Pericardium fibroblast (primary cell): Measurements from ENCODE around the gene CPT1C. TPM values are rescaled to one million over a fixed set of nuclear protein-coding genes. Genes with fewer than 3 reads are reported as not detected.

Source experiments
- total RNA-seq: library from RNA; depleted of rRNA; stranded (reverse); fragments of >200 nt; gene quantifications from 2 replicates; pipeline ENCODE4 v1.2.3, GENCODE V29; 2015

The CPT1C gene
- 11.0 and 14.8 TPM in 2 replicates for total RNA-seq

DNA sequence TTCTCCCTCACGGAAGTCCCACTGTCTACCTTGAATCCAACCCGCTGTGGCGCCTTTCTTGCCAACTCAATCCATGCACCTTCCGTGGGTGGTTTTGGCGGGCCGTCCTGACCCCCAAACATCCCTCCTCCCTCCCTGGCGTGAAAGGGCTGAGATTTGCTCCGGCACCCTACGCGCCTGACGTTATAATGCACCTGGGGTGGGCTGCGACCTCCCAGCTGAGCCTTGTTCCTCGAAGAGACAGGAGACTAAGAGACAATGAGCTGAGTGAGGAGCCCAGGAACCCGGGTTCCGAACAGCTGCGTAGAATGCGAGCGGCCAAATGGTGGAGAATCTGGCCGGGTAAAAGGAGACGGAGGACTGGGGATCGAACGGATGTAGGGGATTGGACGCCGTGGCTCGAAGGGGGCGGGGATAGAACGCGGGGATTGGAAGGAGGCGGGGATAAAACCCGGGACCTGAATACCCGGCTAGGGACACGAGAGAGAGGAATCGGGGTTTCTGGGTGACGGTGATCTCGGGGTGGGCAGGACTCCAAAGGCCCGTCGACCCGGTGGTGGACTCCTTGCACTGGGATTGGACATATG, at the start of gene CPT1C:
Gene CPT1C (plus strand): TSS at position 461 of the 587 bp plus-strand sequence. CDS start 1,137 bp downstream, outside the sequence.

DNA sequence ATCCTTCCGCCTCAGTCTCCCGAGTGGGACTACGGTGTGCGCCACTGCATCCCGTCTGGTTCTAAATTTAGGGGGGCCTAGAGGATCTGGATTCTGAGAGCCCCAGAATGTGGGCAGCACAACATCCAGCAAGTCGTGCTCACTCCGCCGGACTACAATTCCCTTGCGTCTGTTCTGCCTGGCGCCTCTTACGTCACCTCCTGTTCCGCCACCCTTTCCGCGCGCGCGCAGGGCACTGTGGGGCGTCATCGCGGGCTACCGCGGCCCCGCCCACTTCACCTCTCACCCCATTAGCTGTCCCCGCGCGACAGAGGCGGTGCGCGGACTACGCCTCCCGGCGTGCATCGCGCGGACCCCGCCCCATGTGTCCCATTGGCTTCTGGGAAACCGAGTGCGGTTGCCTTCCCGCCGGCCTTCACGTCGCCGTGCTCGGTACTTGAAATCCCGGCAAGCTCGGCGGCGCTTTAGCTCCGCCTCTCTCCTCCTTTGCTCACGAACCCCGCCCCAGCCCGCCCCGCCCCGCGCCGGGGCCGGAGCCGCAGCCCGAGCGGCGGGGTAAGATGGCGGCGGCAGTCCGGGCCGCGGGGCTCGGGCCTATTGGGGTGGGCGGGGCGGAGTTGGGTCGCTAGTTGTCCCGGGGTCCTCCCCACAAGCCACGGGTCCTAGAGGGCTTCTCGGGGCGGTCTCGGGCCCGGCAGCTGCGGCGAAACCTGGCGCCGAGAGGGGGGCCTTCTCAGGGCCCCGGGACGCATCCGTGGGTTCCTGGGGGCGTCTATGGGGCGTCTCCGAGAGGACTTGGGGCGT, 49.0 kb upstream of the CPT1C start, which contains the start of gene SCAF1:
Gene SCAF1 (plus strand): TSS at position 522 of the 804 bp plus-strand sequence. CDS start 2,818 bp downstream, outside the sequence.

DNA sequence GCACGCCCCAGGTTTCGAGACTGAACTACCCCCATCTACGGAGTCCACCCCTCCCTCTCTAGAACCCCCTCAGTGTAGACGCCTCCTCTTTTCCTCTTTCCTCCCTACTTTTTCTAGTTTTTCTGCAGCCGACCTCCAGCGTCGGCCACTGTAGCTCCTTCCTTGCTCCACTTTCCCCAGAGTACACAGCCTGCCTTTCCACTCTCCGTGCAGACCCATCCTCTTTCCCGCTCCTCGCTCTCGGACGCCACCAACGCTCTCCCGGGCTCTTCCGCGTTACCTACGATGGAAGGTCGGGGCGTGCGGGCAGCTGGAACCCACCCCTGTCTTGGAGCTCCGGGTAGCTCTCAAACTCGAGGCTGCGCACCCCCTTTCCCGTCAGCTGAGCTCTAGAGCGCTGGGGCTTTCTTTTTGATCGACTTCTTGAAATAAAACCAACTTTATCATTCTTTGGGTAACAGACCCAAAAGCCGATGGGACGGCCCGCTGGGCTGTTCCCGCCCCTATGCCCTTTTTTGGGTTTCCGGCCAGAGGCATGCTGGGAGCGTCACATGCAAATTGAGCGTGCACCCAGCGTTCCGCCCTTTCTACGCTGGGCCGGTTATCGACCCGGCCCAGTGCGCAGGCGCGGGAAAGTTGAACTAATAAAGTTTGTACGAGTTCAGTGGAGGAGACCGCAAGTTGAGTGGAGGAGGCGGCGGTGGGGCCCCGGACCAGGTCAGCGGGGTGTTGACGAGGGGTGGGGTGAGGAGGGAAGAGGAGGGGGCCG, 25.4 kb upstream of the CPT1C start, which contains the start of the genes BCL2L12 and IRF3:
Gene BCL2L12 (plus strand): TSS at position 583 of the 769 bp plus-strand sequence. CDS start 760 bp downstream, outside the sequence.
Gene IRF3 (minus strand): TSS at position 507 of the 769 bp plus-strand sequence. CDS start 1,019 bp downstream, outside the sequence.

DNA sequence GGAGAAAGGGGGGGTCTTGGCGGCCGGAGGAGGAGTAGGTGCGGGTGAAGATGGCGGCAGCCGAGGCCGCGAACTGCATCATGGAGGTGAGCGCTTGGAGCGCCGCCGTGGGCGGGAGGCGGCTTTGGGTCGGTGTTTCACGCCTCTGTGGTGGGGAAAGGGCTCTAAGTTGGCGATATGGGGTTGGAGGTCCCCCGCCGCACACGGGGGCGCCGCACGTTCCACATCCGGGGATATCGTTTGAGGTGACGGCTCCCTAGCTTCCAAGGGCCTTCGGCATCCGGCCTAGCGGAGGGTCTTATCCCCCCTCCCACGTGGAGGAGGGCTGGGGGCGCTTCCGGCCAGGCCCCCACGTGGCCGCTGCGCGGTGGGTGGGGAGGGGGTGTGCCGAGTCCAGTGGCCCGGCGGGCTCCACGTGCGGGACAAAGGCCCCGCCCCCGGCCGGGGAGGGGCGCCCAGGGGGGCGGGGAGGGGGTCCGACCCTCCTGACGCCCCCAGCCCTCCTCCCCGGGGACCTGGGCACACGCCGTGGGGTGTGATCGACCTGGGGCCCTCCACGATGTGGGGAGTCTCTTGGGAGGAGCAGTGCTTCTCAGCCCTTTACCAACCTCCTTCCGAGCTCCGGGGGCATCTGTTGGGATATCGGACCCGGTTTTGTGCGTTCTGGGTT, 13.6 kb upstream of the CPT1C start, which contains the start of gene PRMT1:
Gene PRMT1 (plus strand): TSS at position 41 of the 670 bp plus-strand sequence. CDS start 10 bp downstream, at position 51.

DNA sequence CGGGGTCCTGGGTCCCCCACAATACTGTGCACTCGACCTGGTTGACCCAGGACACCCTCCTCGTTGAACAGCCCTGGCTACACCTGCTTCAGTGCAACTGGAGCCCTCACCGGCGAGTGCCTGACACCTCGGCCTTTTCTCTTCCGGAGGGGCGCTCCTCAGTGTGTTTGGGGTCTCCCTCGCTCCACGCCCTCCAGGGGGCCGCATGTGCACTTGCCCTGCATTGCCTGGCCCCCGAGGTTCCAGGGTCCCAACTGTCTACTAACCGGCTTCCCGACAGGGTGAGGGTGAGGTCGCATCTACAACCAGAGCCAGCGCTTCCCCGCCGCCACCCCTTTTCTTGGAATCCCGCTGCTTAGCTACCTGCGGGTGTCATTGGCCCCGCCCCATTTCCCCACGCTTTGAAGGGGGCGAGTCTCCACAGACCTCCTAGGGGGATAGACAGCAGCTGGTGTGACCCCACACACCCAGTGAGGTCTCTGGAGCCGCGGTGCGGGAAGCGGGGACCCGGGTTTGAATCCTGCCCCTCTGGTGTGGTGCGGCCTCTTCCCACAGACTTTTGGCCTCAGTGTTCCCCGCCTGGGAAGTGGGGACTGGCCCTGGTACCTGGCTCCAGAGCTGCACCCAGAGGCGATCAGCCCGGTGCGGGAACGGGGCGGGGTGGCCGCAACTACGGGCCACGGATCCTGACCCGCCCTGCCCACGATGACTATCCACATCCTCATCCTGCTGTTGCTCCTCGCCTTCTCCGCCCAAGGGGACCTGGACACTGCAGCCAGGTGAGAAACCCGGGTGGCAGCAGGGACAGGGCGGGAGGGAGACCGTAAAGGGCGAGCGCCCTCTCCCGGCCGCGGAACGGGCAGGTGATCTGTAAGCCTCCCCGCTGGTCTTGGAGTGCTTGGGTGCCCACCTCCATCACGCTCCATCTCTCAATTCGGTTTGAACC, 1.5 kb upstream of the CPT1C start, which contains the start of gene ADM5:
Gene ADM5 (plus strand): TSS at position 462 of the 946 bp plus-strand sequence. CDS start 244 bp downstream, at position 706.

DNA sequence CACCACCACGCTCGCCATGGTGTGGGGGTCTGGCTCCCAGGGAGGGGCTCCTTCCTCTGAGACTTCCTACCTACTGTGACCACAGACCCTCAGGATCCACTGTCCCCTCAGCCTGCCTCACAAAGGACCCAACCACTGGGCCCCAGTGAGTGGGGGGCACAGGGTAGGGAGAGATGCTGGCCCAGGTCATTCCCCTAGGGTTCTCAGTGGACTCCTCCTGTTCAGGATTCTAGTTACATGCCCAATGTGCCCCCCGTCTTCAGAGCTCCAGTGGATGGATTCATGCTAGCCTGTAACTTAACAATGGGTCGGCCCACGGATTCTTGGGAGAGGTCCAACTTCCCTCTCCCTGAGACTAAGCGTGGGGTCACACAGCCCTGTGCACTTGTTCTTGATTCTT, 72.3 kb downstream of the CPT1C start, which contains the start of gene TSKS:
Gene TSKS (minus strand): TSS at position 77 of the 400 bp plus-strand sequence. CDS start 59 bp downstream, at position 18.

Other genes with a start within 250 kb of the CPT1C start
- not detected in 2 replicates for gene SLC17A7, start 249.6 kb upstream of the CPT1C start, total RNA-seq
- gene PIH1D1, start 239.3 kb upstream of the CPT1C start, total RNA-seq = 52.9 and 75.9 TPM in 2 replicates
- 25.3 and 36.2 TPM in 2 replicates for gene ALDH16A1, start 237.9 kb upstream of the CPT1C start, total RNA-seq
- 2.6 and 3.3 TPM in 2 replicates for gene FLT3LG, start 216.9 kb upstream of the CPT1C start, total RNA-seq
- 4,979 and 5,980 TPM in 2 replicates for gene RPL13A, start 203.5 kb upstream of the CPT1C start, total RNA-seq
- gene RPS11, start 194.7 kb upstream of the CPT1C start, total RNA-seq = 4,757 and 6,131 TPM in 2 replicates
- gene FCGRT, start 178.5 kb upstream of the CPT1C start, total RNA-seq = 117 and 185 TPM in 2 replicates
- gene RCN3, start 163.1 kb upstream of the CPT1C start, total RNA-seq = 161 and 237 TPM in 2 replicates
- gene NOSIP, start 110.6 kb upstream of the CPT1C start, total RNA-seq = 63.1 and 64.5 TPM in 2 replicates
- gene PRRG2, start 109.8 kb upstream of the CPT1C start, total RNA-seq = 0.09 TPM in 1 of 2 replicates, not detected in the other
- gene PRR12, start 99.9 kb upstream of the CPT1C start, total RNA-seq = 6.9 and 8.0 TPM in 2 replicates
- 93.1 and 141 TPM in 2 replicates for gene RRAS, start 51.0 kb upstream of the CPT1C start, total RNA-seq
- 31.8 and 47.6 TPM in 2 replicates for gene SCAF1, start 48.9 kb upstream of the CPT1C start, total RNA-seq
- gene IRF3, start 25.3 kb upstream of the CPT1C start, total RNA-seq = 33.0 and 39.3 TPM in 2 replicates
- 4.9 and 19.4 TPM in 2 replicates for gene BCL2L12, start 25.2 kb upstream of the CPT1C start, total RNA-seq
- gene PRMT1, start 13.8 kb upstream of the CPT1C start, total RNA-seq = 165 and 173 TPM in 2 replicates
- 0.12 and 0.26 TPM in 2 replicates for gene ADM5, start 1.5 kb upstream of the CPT1C start, total RNA-seq
- 0.47 and 3.6 TPM in 2 replicates for gene TSKS, start 72.2 kb downstream of the CPT1C start, total RNA-seq
- gene AP2A1, start 75.9 kb downstream of the CPT1C start, total RNA-seq = 174 and 177 TPM in 2 replicates
- gene FUZ, start 122.2 kb downstream of the CPT1C start, total RNA-seq = 12.3 and 24.7 TPM in 2 replicates
- 22.5 and 23.3 TPM in 2 replicates for gene MED25, start 127.2 kb downstream of the CPT1C start, total RNA-seq
- gene PTOV1, start 160.0 kb downstream of the CPT1C start, total RNA-seq = 93.7 and 94.1 TPM in 2 replicates
- 25.6 and 31.2 TPM in 2 replicates for gene PNKP, start 176.5 kb downstream of the CPT1C start, total RNA-seq
- 39.9 and 47.8 TPM in 2 replicates for gene AKT1S1, start 186.2 kb downstream of the CPT1C start, total RNA-seq
- gene TBC1D17, start 186.6 kb downstream of the CPT1C start, total RNA-seq = 30.7 and 32.6 TPM in 2 replicates
- gene IL4I1, start 205.8 kb downstream of the CPT1C start, total RNA-seq = not detected in 2 replicates
- gene ATF5, start 238.1 kb downstream of the CPT1C start, total RNA-seq = 24.9 and 117 TPM in 2 replicates
- gene NUP62, start 238.4 kb downstream of the CPT1C start, total RNA-seq = 21.2 and 29.9 TPM in 2 replicates